K562 (cell line): Measurements from ENCODE around the gene SP4. TPM values are rescaled to one million over a fixed set of nuclear protein-coding genes. Genes with fewer than 3 reads are reported as not detected.

Experiments
- ATAC-seq: fragments of 200-7000 bp; cut with Tn5 transposase; 3 replicates; pipeline ENCODE4 v1.9.1; 2020; ENCODE audit warnings: moderate library complexity
- BruUV-seq: library from RNA; stranded (reverse); fragments of 400-500 nt; replicated peaks from 2 replicates; lab custom pipeline; 2021; lab: Mats Ljungman, UMichigan
- CTCF ChIA-PET: fragments of 300-600 bp; formaldehyde crosslinking; extraction: SDS; loops from one replicate; lab custom pipeline; 2021; ENCODE audit warnings: low intra/inter-chr PET ratio; lab: Yijun Ruan, JAX
- POLR2A ChIA-PET: fragments of 300-600, 350-650 bp; sonication (Branson Sonifier 250); formaldehyde crosslinking; extraction: SDS; loops from one replicate; lab custom pipeline; 2021; ENCODE audit warnings: antibody characterized with exemption, inconsistent platforms; lab: Yijun Ruan, JAX
- DNase-seq, 4 experiments: peaks; one replicate each; pipeline versions ENCODE4 v3.0.0 to v3.0.0-alpha.2; 2011 to 2018; ENCODE audit warnings: low spot score in 3 of 4, mixed read lengths in 3 of 4; ENCODE audit errors: extremely low read depth in 1 of 4
- FAIRE-seq: peaks from 2 replicates; lab custom pipeline; 2011; peaks lifted over from hg19 to GRCh38; lab: Jason Lieb, UNC
- H2AFZ ChIP-seq: 2 replicates; pipeline ENCODE4 v1.6.0; 2011; ENCODE audit warnings: low read depth, low read length, control low read depth, inconsistent platforms
- H3K27ac ChIP-seq: fragments of 200-600 bp; 3 replicates; pipeline ENCODE4 v1.8.0; 2011; ENCODE audit warnings: low read depth, mild to moderate bottlenecking, control low read depth, inconsistent platforms, low read length, moderate library complexity, mixed read lengths; ENCODE audit errors: extremely low read depth
- H3K27me3 ChIP-seq, 2 experiments: fragments of 300-600 bp in 1 of 2; 2 replicates in 1 of 2; 3 replicates in 1 of 2; pipeline versions ENCODE4 v1.6.0 to v1.8.0; 2011; ENCODE audit warnings: inconsistent platforms in 2 of 2, low read length in 2 of 2, mild to moderate bottlenecking in 1 of 2, mixed read lengths in 1 of 2, moderate library complexity in 1 of 2; ENCODE audit not compliant: control insufficient read depth in 2 of 2, insufficient read depth in 2 of 2
- H3K36me3 ChIP-seq: fragments of 300-600 bp; 3 replicates; pipeline ENCODE4 v1.8.0; 2011; ENCODE audit warnings: mild to moderate bottlenecking, low read length, inconsistent platforms; ENCODE audit not compliant: control insufficient read depth, insufficient read depth
- H3K4me1 ChIP-seq, 2 experiments: fragments of 200-600 bp in 1 of 2; replicated peaks in 1 of 2; 2 replicates in 1 of 2; 3 replicates in 1 of 2; pipeline versions ENCODE4 v1.5.1 to v1.8.0; 2011; ENCODE audit warnings: inconsistent platforms in 2 of 2, low read length in 2 of 2, mild to moderate bottlenecking in 1 of 2, mixed read lengths in 1 of 2, moderate library complexity in 1 of 2; ENCODE audit not compliant: control insufficient read depth in 2 of 2, insufficient read depth in 2 of 2
- H3K4me2 ChIP-seq: 2 replicates; pipeline ENCODE4 v1.6.1; 2011; ENCODE audit warnings: low read length, control low read depth, inconsistent platforms, mixed read lengths; ENCODE audit not compliant: insufficient read depth
- H3K4me3 ChIP-seq: fragments of 200-600 bp; sonication (generic), shearing (Covaris generic); 2 replicates; pipeline ENCODE4 v1.5.1; 2016; ENCODE audit warnings: control low read depth, inconsistent platforms
- H3K79me2 ChIP-seq: fragments of 200-600 bp; 3 replicates; pipeline ENCODE4 v1.8.0; 2011; ENCODE audit warnings: low read length, inconsistent platforms; ENCODE audit not compliant: control insufficient read depth, insufficient read depth
- H3K9ac ChIP-seq, 2 experiments: 2 replicates each; pipeline versions ENCODE4 v1.6.0 to v1.6.1; 2011; ENCODE audit warnings: low read depth in 2 of 2, low read length in 2 of 2, control low read depth in 1 of 2, inconsistent platforms in 1 of 2, mild to moderate bottlenecking in 1 of 2, mixed read lengths in 1 of 2; ENCODE audit not compliant: insufficient read depth in 1 of 2
- H3K9me1 ChIP-seq: one replicate; pipeline ENCODE4 v1.6.0; 2011; ENCODE audit warnings: inconsistent platforms, mild to moderate bottlenecking, low read length, moderate library complexity; ENCODE audit not compliant: control insufficient read depth, insufficient read depth
- H3K9me3 ChIP-seq: replicated peaks from 2 replicates; pipeline ENCODE4 v1.5.1; 2011; ENCODE audit warnings: low read depth, low read length, inconsistent platforms; ENCODE audit not compliant: control insufficient read depth, insufficient read depth
- H4K20me1 ChIP-seq: replicated peaks from 2 replicates; pipeline ENCODE4 v1.6.1; 2011; ENCODE audit warnings: low read length, inconsistent platforms, mixed read lengths; ENCODE audit not compliant: control insufficient read depth, insufficient read depth
- ATF1 ChIP-seq, 2 experiments: fragments of 450-650 bp in 1 of 2; IDR thresholded peaks; 2 replicates each; pipeline ENCODE4 v1.6.1; 2016; ENCODE audit warnings: missing compliant biosample characterization in 1 of 2, missing genetic modification characterization in 1 of 2
- CAMTA2 ChIP-seq: fragments of 250-450 bp; sonication (Bioruptor Pico); conservative IDR thresholded peaks from 2 replicates; pipeline ENCODE4 v1.5.1; 2022
- CEBPB ChIP-seq: fragments of 450-650 bp; IDR thresholded peaks from 2 replicates; pipeline ENCODE4 v1.6.1; 2016; ENCODE audit warnings: missing genetic modification characterization, missing compliant biosample characterization
- ELF1 ChIP-seq: fragments of 200-800 bp; sonication (Bioruptor generic); IDR thresholded peaks from 2 replicates; pipeline ENCODE4 v1.6.1; 2016; ENCODE audit warnings: missing genetic modification characterization, missing compliant biosample characterization
- EZH2 ChIP-seq: IDR thresholded peaks from 2 replicates; pipeline ENCODE4 v1.6.1; 2012; ENCODE audit warnings: low read depth, mild to moderate bottlenecking, inconsistent platforms, low read length, borderline replicate concordance
- FOXA1 ChIP-seq: fragments of 450-650 bp; IDR thresholded peaks from 2 replicates; pipeline ENCODE4 v1.6.1; 2016; ENCODE audit warnings: mild to moderate bottlenecking, borderline replicate concordance
- GTF2B ChIP-seq: IDR thresholded peaks from 2 replicates; pipeline ENCODE4 v1.6.1; 2011; ENCODE audit not compliant: insufficient read length; ENCODE audit errors: extremely low read depth
- HCFC1 ChIP-seq: IDR thresholded peaks from 2 replicates; pipeline ENCODE4 v1.6.1; 2012; ENCODE audit warnings: low read depth, low read length, improper control_type of control experiment
- KAT2B ChIP-seq: IDR thresholded peaks from one replicate; pipeline ENCODE4 v1.6.1; 2012; ENCODE audit warnings: low read depth, mild to moderate bottlenecking, control low read depth, inconsistent platforms, low read length, moderate library complexity
- NCOA6 ChIP-seq: fragments of 450-650 bp; IDR thresholded peaks from 2 replicates; pipeline ENCODE4 v1.6.1; 2017; ENCODE audit warnings: mild to moderate bottlenecking
- NELFE ChIP-seq: IDR thresholded peaks from 2 replicates; pipeline ENCODE4 v1.6.1; 2011; ENCODE audit warnings: mild to moderate bottlenecking; ENCODE audit not compliant: insufficient read depth, insufficient read length
- PML ChIP-seq: IDR thresholded peaks from 2 replicates; pipeline ENCODE4 v1.6.1; 2012; ENCODE audit warnings: low read length, inconsistent platforms
- ZEB2 ChIP-seq: fragments of 450-650 bp; IDR thresholded peaks from 2 replicates; pipeline ENCODE4 v1.6.1; 2016
- ZKSCAN8 ChIP-seq: fragments of 200-800 bp; sonication (Bioruptor generic); IDR thresholded peaks from 2 replicates; pipeline ENCODE4 v1.6.1; 2016; ENCODE audit warnings: missing genetic modification characterization, missing compliant biosample characterization
- ZNF174 ChIP-seq: fragments of 250-450 bp; sonication (Bioruptor Pico); IDR thresholded peaks from 2 replicates; pipeline ENCODE4 v1.4.0; 2020; ENCODE audit warnings: mild to moderate bottlenecking
- ZNF584 ChIP-seq: fragments of 200-800 bp; sonication (Bioruptor generic); IDR thresholded peaks from 2 replicates; pipeline ENCODE4 v1.6.1; 2016; ENCODE audit warnings: low read depth, mild to moderate bottlenecking, missing genetic modification characterization, missing compliant biosample characterization
- WGBS: fragments of 100-300 bp; shearing (Covaris generic); methylation state at CpG from one replicate; pipeline ENCODE4 v1.1.6; 2016; ENCODE audit warnings: low coverage, mixed read lengths; ENCODE audit not compliant: insufficient coverage; ENCODE audit errors: missing lambda C conversion rate; 5-methylcytosine and 5-hydroxymethylcytosine counted together
- in situ Hi-C: fragments of 300-500 bp; cut with MboI; formaldehyde crosslinking; loops from 4 replicates; pipeline ENCODE4 v1.15.0; 2018; ENCODE audit warnings: inconsistent platforms, mixed read lengths
- intact Hi-C: fragments of 100-400 bp; cut with micrococcal nuclease; formaldehyde crosslinking; loops from 2 replicates; pipeline ENCODE4 v1.14.2; 2022
- polyA plus RNA-seq, 8 experiments: library from polyadenylated mRNA; depleted of rRNA in 4 of 8; stranded (reverse) in 5 of 8; unstranded in 3 of 8; fragments of >200 nt; fragmentation: Nextera tagmentation in 2 of 8; fragmentation: Illumina TruSeq in 1 of 8; extraction: Ambion mirVana in 2 of 8; extraction: Trizol in 1 of 8; gene quantifications; 2 replicates each; pipeline versions ENCODE4 v1.2.1 to v1.2.3, GENCODE V29; 2011 to 2014; ENCODE audit warnings: inconsistent platforms in 1 of 8, missing spikeins in 1 of 8
- total RNA-seq, 7 experiments: library from RNA; depleted of rRNA in 6 of 7; stranded (reverse); fragments of >200 nt in 6 of 7; fragmentation: Illumina TruSeq in 2 of 7; extraction: Trizol in 2 of 7; gene quantifications; 2 replicates each; pipeline versions ENCODE4 v1.2.1 to v1.2.3, GENCODE V29; 2011 to 2021; ENCODE audit warnings: low replicate concordance in 1 of 7
- TF ChIP-seq, protein P1 (sequence below): fragments of 450-650 bp; formaldehyde crosslinking; conservative IDR thresholded peaks from 2 replicates; pipeline ENCODE4 v1.4.0; 2022; ENCODE audit warnings: mild to moderate bottlenecking, missing genetic modification characterization
- TF ChIP-seq, protein P2 (sequence below), 3 experiments: fragments of 200-800 bp in 1 of 3; sonication (Bioruptor generic) in 1 of 3; sonication (generic) in 1 of 3; formaldehyde crosslinking in 1 of 3; IDR thresholded peaks; 2 replicates each; pipeline versions ENCODE4 v1.6.1 to v1.8.0; 2016 to 2022; ENCODE audit warnings: mild to moderate bottlenecking in 2 of 3, missing compliant biosample characterization in 2 of 3, missing genetic modification characterization in 2 of 3, missing genetic modification reagents in 1 of 3

Gene SP4
- total and polyA plus RNA-seq, 9 of the 15 experiments (the other 6 are each of a cell fraction or from before 2014, with no cell fraction given), result 2.4 to 9.4 (median 4.5) TPM

DNA sequence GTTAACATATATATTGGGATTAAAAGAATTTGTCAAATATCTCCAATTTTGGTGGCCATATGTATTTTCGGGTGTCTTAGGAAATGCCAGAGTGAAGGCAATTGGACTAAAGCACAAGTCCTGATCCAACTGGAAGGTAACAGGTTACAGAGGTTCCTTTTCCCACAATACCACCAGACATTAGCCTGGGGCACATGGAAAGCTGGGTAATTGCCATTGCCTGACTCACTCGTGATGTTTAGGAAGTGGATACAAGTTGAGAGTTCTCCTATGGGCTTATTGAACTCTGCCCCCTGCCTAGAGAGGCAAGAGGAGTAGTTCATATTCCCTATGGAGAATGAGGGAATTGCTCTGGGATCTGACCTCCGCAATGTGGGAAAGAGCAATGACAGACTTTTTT, 120.6 kb downstream of the SP4 start (continued):
- TF ChIP-seq, protein P1, sequence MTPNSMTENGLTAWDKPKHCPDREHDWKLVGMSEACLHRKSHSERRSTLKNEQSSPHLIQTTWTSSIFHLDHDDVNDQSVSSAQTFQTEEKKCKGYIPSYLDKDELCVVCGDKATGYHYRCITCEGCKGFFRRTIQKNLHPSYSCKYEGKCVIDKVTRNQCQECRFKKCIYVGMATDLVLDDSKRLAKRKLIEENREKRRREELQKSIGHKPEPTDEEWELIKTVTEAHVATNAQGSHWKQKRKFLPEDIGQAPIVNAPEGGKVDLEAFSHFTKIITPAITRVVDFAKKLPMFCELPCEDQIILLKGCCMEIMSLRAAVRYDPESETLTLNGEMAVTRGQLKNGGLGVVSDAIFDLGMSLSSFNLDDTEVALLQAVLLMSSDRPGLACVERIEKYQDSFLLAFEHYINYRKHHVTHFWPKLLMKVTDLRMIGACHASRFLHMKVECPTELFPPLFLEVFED (CRISPR knock-in tag), result no peak
- TF ChIP-seq ZKSCAN8 (CRISPR knock-in tag) (no peak), ZNF584 (no peak), EZH2 (no peak), ZEB2 (no peak), PML (no peak)

DNA sequence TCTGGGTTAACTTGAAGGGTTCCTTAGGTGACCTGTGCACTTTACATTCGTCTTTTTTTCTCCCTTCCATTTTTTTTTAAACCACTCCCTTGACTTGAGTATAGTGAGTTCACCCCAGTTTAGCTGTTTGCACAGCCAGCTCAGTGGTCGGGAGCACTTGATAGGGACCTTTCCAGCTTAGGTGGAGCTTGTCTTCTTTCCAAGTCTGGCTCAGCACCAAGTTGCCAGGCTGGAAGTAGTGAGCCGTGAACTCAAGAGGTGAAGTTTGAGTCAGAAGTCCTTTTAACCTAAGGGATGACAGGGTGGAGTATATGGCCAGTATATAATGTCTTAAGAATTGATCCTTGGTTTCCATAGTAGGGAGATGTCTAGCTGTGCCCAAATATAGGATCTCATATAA, 122.2 kb downstream of the SP4 start:
- Histone ChIP-seq H3K4me2 (no peak overlapping the region), H3K4me3 (no peak overlapping the region), H3K36me3 (no peaks in the 10 kb centered on the region), H3K9ac (no peak overlapping the region), H3K27me3 (no peaks in the 10 kb centered on the region; a peak in 1 of 5 replicates), H2AFZ (no peak overlapping the region), H3K4me1 (no peaks in the 10 kb centered on the region)
- in situ Hi-C loops, result no loop called here
- POLR2A ChIA-PET, result no interaction called here
- no peak for DNase-seq
- intact Hi-C loops, result no loop called here
- TF ChIP-seq ELF1 (tag), result no peak
- no peak for TF ChIP-seq NCOA6
- no peak for TF ChIP-seq CEBPB (tag)
- no peak for TF ChIP-seq ATF1 (CRISPR knock-in tag; IDR thresholded peaks at IDR 0.05)
- TF ChIP-seq ATF1 (tag; IDR thresholded peaks at IDR 0.05), result no peak
- no peak for TF ChIP-seq CAMTA2 (CRISPR knock-in tag)
- TF ChIP-seq, protein P2, sequence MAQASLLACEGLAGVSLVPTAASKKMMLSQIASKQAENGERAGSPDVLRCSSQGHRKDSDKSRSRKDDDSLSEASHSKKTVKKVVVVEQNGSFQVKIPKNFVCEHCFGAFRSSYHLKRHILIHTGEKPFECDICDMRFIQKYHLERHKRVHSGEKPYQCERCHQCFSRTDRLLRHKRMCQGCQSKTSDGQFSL (CRISPR knock-in tag; IDR thresholded peaks at IDR 0.05), result no peak
- TF ChIP-seq, protein P2 (tag; IDR thresholded peaks at IDR 0.05), result no peak
- TF ChIP-seq KAT2B, result no peak
- no peak for TF ChIP-seq HCFC1
- TF ChIP-seq ZNF174, result no peak
- no peak for TF ChIP-seq NELFE
- no peak for TF ChIP-seq FOXA1
- TF ChIP-seq GTF2B, result no peak
- TF ChIP-seq, protein P1 (CRISPR knock-in tag), result no peak
- TF ChIP-seq, all 486 proteins: peak for 0
- Histone ChIP-seq H3K9me3 (no peaks in the 10 kb centered on the region), H3K79me2 (no peaks in the 10 kb centered on the region), H4K20me1 (no peaks in the 10 kb centered on the region), H3K9me1 (no peaks in the 10 kb centered on the region), H3K27ac (no peak overlapping the region)
- ATAC-seq (no peak), FAIRE-seq (no peak)
- 0% methylated on average over 3 of the region's 3 CpGs for WGBS
- CTCF ChIA-PET, result no interaction called here
- BruUV-seq, result no TSS peak
